ENCODE data around the gene DERL3. TPM values are rescaled to one million over a fixed set of nuclear protein-coding genes. Genes with fewer than 3 reads are reported as not detected.
A peak's percentile ranks its signal among the peaks of the same experiment; 100 is the strongest.

Gene DERL3
- total and polyA plus RNA-seq, 2 of the 13 experiments (the other 11 are each of a cell fraction or from before 2014, with no cell fraction given), result not detected

DNA sequence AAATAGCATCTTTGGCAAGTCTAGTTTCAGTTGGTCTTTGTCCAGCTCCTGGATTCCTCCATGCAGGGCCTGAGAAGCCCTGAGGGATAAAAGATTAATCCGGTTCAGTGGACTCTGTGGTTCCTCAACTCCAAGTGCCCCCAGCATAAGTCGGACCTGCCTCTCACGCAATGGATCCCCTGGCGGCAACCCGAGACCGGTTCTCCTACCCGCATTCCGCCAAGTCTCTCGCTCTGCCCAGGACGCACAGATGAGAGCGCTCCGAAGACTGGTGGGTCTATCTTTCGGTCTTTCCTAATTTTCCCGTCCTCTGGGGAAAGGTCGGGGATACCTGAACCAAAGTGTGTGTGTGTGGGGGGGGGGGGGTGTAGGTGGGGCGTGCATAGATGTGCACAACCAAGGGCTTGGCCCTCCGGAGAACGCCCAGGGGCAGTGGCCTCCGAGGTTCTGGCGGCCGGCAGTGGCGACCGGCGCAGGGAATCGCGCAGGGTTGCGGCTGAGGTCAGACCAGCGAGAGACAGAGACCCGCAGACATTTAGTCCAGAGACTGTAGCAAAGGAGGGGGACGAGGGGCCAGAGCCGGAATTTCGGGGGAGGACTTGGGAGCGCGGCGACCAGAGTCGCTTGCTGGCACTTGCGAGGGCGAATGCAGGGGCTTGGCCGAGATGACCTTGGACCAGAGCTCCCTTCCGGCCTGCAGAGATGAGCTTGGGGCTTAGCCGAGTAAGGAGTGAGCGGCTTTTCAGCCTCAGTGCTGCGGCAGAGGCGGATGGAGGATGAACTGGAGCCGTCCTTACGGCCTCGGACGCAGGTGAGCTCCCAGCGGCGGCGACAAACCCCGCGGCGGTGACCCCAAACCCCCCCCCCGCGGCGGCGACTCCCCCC, 18.2 kb upstream of the DERL3 start:
- ATAC-seq (peak; percentile 75), DNase-seq (ENCODE audit: low spot score) (peak; percentile 54), FAIRE-seq (no peak)
- Histone ChIP-seq H3K79me2 (ENCODE audit: insufficient read depth, low read length) (peaks cover 7% of the 10 kb centered on the region), H2AFZ (ENCODE audit: low read length) (peak overlapping the region; percentile 85), H4K20me1 (ENCODE audit: insufficient read depth, low read length) (no peaks in the 10 kb centered on the region), H3K4me3 (replicated peaks in 1 of 3; ENCODE audit: insufficient read depth in 1 of 3, low read depth in 2 of 3, low read length in 3 of 3) (peak overlapping the region; percentile 65 to 89 (median 75)), H3K27me3 (ENCODE audit: control insufficient read depth in 1 of 2, insufficient read depth in 2 of 2, low read length in 2 of 2) (no peaks in the 10 kb centered on the region; a peak in 1 of 5 replicates), H3K4me1 (ENCODE audit: insufficient read depth, low read length) (peaks cover 25% of the 10 kb centered on the region), H3K9me3 (ENCODE audit: low read length) (no peaks in the 10 kb centered on the region), H3K4me2 (ENCODE audit: low read depth, low read length) (peak overlapping the region; percentile 100), H3K36me3 (replicated peaks in 1 of 2; ENCODE audit: control insufficient read depth in 1 of 2, insufficient read depth in 2 of 2, low read length in 2 of 2) (no peaks in the 10 kb centered on the region), H3K27ac (ENCODE audit: extremely low read length, insufficient read depth, low read length) (peak overlapping the region; percentile 81), H3K9ac (ENCODE audit: insufficient read depth, low read depth, low read length) (peak overlapping the region; percentile 71)
- in situ Hi-C loops (cut with HindIII; ENCODE audit: extremely low pct_ligation_motif_present, low pct_unique_long_range_greater_than_20kb), result no loop called here
- ChIA-PET CTCF (ENCODE audit: low intra/inter-chr PET ratio, low total read pairs) (interaction anchor here (2.1 kb wide), 1 partner anchor 88 kb away, joined by 6 read pairs; no protein-coding TSS in a partner anchor), POLR2A (interaction anchor here (0.6 to 3.2 kb wide), 40 partner anchors 8 to 691 kb away, joined by 3 to 57 read pairs (median 4); partner anchors contain the start of genes CHCHD10, MIF, MMP11 and SMARCB1)
- intact Hi-C loops (cut with micrococcal nuclease; ENCODE audit: unreplicated experiment), result loop anchor here (5.0 kb wide), 1 partner anchor 70 kb away; the partner anchor contains the start of gene SMARCB1
- no TSS peak for BruUV-seq (replicated peaks)
- 2% methylated on average over 18 of the region's 58 CpGs for WGBS (ENCODE audit: low lambda C conversion rate)
- TF ChIP-seq FOXA3 (CRISPR knock-in tag; IDR thresholded peaks at IDR 0.05) (no peak), ZNF546 (CRISPR knock-in tag; conservative IDR thresholded peaks at IDR 0.05) (no peak; the same call in 1 of the 2 replicates), ZNF839 (CRISPR knock-in tag; IDR thresholded peaks at IDR 0.05; ENCODE audit: borderline replicate concordance) (no peak), XRCC5 (optimal IDR thresholded peaks at IDR 0.05; ENCODE audit: low read length) (no peak), ZMAT3 (CRISPR knock-in tag; conservative IDR thresholded peaks at IDR 0.05) (peak; percentile 70; the same call in 1 of the 2 replicates), ONECUT2 (CRISPR knock-in tag; IDR thresholded peaks at IDR 0.05) (no peak), MEF2D (CRISPR knock-in tag; IDR thresholded peaks at IDR 0.05) (0 out of 2 replicates have a peak, but pooled peaks have one; percentile 38), ZSCAN31 (CRISPR knock-in tag; IDR thresholded peaks at IDR 0.05; ENCODE audit: low read depth) (0 out of 2 replicates have a peak, but pooled peaks have one; percentile 19), ZNF20 (CRISPR knock-in tag; IDR thresholded peaks at IDR 0.05) (no peak), KLF11 (CRISPR knock-in tag; IDR thresholded peaks at IDR 0.05) (no peak), ZNF251 (CRISPR knock-in tag; IDR thresholded peaks at IDR 0.05) (no peak), HDAC2 (CRISPR knock-in tag; IDR thresholded peaks at IDR 0.05) (peak; percentile 38; the same call in 1 of the 2 replicates), HIVEP1 (CRISPR knock-in tag; IDR thresholded peaks at IDR 0.05) (no peak; the same call in 1 of the 2 replicates), ZFP62 (CRISPR knock-in tag; IDR thresholded peaks at IDR 0.05) (no peak), ZNF605 (CRISPR knock-in tag; IDR thresholded peaks at IDR 0.05) (peak; percentile 50; the same call in 1 of the 2 replicates), ZNF256 (CRISPR knock-in tag; conservative IDR thresholded peaks at IDR 0.05) (no peak)
- TF ChIP-seq, protein P1, sequence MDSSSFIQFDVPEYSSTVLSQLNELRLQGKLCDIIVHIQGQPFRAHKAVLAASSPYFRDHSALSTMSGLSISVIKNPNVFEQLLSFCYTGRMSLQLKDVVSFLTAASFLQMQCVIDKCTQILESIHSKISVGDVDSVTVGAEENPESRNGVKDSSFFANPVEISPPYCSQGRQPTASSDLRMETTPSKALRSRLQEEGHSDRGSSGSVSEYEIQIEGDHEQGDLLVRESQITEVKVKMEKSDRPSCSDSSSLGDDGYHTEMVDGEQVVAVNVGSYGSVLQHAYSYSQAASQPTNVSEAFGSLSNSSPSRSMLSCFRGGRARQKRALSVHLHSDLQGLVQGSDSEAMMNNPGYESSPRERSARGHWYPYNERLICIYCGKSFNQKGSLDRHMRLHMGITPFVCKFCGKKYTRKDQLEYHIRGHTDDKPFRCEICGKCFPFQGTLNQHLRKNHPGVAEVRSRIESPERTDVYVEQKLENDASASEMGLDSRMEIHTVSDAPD (CRISPR knock-in tag; IDR thresholded peaks at IDR 0.05), result no peak
- TF ChIP-seq, protein P2, sequence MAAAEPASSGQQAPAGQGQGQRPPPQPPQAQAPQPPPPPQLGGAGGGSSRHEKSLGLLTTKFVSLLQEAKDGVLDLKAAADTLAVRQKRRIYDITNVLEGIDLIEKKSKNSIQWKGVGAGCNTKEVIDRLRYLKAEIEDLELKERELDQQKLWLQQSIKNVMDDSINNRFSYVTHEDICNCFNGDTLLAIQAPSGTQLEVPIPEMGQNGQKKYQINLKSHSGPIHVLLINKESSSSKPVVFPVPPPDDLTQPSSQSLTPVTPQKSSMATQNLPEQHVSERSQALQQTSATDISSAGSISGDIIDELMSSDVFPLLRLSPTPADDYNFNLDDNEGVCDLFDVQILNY (CRISPR knock-in tag; conservative IDR thresholded peaks at IDR 0.05), result no peak
- TF ChIP-seq, protein P3, sequence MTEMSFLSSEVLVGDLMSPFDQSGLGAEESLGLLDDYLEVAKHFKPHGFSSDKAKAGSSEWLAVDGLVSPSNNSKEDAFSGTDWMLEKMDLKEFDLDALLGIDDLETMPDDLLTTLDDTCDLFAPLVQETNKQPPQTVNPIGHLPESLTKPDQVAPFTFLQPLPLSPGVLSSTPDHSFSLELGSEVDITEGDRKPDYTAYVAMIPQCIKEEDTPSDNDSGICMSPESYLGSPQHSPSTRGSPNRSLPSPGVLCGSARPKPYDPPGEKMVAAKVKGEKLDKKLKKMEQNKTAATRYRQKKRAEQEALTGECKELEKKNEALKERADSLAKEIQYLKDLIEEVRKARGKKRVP (CRISPR knock-in tag; IDR thresholded peaks at IDR 0.05), result no peak
